Panc1 (cell line): Measurements from ENCODE around the gene CRISP2.

Experiments used
- TF ChIP-seq, protein P1 (sequence below): fragments of 450-650 bp; IDR thresholded peaks from 2 replicates; pipeline ENCODE4 v1.5.1; 2017; ENCODE audit warnings: mild to moderate bottlenecking
- TF ChIP-seq, protein P2 (sequence below), 2 experiments: IDR thresholded peaks; 2 replicates each; pipeline ENCODE4 v1.6.1; 2011 to 2012; ENCODE audit warnings: low read depth in 2 of 2, control low read depth in 1 of 2, low read length in 1 of 2, mild to moderate bottlenecking in 1 of 2, moderate library complexity in 1 of 2; ENCODE audit not compliant: insufficient read depth in 1 of 2

DNA sequence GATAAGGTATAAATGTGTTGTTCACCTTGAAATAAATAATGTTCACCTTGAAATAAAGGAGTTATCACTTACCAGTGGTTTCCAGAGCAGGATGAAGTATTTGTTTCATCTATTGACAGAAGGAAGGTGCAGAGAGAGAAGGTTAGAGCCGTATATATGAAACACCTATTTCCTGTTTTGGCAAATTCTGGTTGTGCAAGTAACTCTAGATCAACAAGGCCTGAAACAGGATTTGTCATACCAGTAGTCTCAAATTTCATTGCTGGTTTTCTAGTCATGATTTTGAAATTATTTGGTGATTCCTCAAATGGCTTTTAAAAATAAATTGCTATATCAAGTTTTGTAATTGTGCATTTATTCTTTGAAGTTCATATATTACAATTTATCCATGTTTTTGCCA lies 30.9 kb upstream of the CRISP2 start, which contains the start of gene CRISP3:
- TF ChIP-seq, protein P1, sequence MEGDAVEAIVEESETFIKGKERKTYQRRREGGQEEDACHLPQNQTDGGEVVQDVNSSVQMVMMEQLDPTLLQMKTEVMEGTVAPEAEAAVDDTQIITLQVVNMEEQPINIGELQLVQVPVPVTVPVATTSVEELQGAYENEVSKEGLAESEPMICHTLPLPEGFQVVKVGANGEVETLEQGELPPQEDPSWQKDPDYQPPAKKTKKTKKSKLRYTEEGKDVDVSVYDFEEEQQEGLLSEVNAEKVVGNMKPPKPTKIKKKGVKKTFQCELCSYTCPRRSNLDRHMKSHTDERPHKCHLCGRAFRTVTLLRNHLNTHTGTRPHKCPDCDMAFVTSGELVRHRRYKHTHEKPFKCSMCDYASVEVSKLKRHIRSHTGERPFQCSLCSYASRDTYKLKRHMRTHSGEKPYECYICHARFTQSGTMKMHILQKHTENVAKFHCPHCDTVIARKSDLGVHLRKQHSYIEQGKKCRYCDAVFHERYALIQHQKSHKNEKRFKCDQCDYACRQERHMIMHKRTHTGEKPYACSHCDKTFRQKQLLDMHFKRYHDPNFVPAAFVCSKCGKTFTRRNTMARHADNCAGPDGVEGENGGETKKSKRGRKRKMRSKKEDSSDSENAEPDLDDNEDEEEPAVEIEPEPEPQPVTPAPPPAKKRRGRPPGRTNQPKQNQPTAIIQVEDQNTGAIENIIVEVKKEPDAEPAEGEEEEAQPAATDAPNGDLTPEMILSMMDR, result no peak
- TF ChIP-seq, protein P2, sequence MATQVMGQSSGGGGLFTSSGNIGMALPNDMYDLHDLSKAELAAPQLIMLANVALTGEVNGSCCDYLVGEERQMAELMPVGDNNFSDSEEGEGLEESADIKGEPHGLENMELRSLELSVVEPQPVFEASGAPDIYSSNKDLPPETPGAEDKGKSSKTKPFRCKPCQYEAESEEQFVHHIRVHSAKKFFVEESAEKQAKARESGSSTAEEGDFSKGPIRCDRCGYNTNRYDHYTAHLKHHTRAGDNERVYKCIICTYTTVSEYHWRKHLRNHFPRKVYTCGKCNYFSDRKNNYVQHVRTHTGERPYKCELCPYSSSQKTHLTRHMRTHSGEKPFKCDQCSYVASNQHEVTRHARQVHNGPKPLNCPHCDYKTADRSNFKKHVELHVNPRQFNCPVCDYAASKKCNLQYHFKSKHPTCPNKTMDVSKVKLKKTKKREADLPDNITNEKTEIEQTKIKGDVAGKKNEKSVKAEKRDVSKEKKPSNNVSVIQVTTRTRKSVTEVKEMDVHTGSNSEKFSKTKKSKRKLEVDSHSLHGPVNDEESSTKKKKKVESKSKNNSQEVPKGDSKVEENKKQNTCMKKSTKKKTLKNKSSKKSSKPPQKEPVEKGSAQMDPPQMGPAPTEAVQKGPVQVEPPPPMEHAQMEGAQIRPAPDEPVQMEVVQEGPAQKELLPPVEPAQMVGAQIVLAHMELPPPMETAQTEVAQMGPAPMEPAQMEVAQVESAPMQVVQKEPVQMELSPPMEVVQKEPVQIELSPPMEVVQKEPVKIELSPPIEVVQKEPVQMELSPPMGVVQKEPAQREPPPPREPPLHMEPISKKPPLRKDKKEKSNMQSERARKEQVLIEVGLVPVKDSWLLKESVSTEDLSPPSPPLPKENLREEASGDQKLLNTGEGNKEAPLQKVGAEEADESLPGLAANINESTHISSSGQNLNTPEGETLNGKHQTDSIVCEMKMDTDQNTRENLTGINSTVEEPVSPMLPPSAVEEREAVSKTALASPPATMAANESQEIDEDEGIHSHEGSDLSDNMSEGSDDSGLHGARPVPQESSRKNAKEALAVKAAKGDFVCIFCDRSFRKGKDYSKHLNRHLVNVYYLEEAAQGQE (IDR thresholded peaks at IDR 0.05; ENCODE audit: insufficient read depth in 1 of 2, low read depth in 2 of 2, low read length in 1 of 2), result no peak
